Measurements from ENCODE around the gene IFT43. TPM values are rescaled to one million over a fixed set of nuclear protein-coding genes. Genes with fewer than 3 reads are reported as not detected.

Gene IFT43
- total and polyA plus RNA-seq, 10 of the 15 experiments (the other 5 are each of a cell fraction or from before 2014, with no cell fraction given) = 8.2 to 24.8 (median 14.0) TPM

- no peak overlapping the region; the same call in 1 of the 2 replicates for H2AFZ ChIP-seq (ENCODE audit: control insufficient read depth, low read depth, low read length)
- in situ Hi-C loops (cut with MboI) (no loop called here), intact Hi-C loops (cut with micrococcal nuclease; ENCODE audit: unreplicated experiment) (no loop called here)
- ChIA-PET RAD21 (ENCODE audit: unreplicated experiment) (interaction anchor here (0.7 to 1.5 kb wide), 3 partner anchors 29 to 436 kb away, joined by 3 to 4 read pairs (median 4); no protein-coding TSS in a partner anchor), SMC1A (ENCODE audit: uncharacterized antibody, unreplicated experiment) (no interaction called here), POLR2A (interaction anchor here (0.8 kb wide), 1 partner anchor 13 kb away, joined by 3 read pairs; no protein-coding TSS in a partner anchor), CTCF (interaction anchor here (2.1 to 4.3 kb wide), 2 partner anchors 22 to 53 kb away, joined by 9 to 32 read pairs; partner anchors contain the start of gene TGFB3)
- TF ChIP-seq EP300 (IDR thresholded peaks at IDR 0.05; ENCODE audit: borderline replicate concordance in 1 of 2, control insufficient read depth in 1 of 2, low read depth in 2 of 2, low read length in 2 of 2) (no peak), NFYB (IDR thresholded peaks at IDR 0.05; ENCODE audit: insufficient read depth, low read depth, low read length) (no peak), PML (IDR thresholded peaks at IDR 0.05; ENCODE audit: low read length) (no peak), RUNX3 (IDR thresholded peaks at IDR 0.05; ENCODE audit: low read length) (no peak), TCF12 (IDR thresholded peaks at IDR 0.05; ENCODE audit: low read depth, low read length) (no peak), CBX5 (IDR thresholded peaks at IDR 0.05; ENCODE audit: low read depth) (no peak), MEF2A (IDR thresholded peaks at IDR 0.05; ENCODE audit: insufficient read depth, low read depth, low read length) (no peak), JUNB (IDR thresholded peaks at IDR 0.05) (no peak)
- TF ChIP-seq, protein P1, sequence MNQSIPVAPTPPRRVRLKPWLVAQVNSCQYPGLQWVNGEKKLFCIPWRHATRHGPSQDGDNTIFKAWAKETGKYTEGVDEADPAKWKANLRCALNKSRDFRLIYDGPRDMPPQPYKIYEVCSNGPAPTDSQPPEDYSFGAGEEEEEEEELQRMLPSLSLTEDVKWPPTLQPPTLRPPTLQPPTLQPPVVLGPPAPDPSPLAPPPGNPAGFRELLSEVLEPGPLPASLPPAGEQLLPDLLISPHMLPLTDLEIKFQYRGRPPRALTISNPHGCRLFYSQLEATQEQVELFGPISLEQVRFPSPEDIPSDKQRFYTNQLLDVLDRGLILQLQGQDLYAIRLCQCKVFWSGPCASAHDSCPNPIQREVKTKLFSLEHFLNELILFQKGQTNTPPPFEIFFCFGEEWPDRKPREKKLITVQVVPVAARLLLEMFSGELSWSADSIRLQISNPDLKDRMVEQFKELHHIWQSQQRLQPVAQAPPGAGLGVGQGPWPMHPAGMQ (IDR thresholded peaks at IDR 0.05; ENCODE audit: borderline replicate concordance) = no peak
- H3K27ac ChIP-seq (ENCODE audit: control insufficient read depth, insufficient read depth) = peak overlapping the region; percentile 37
- FAIRE-seq = no peak
- H3K36me3 ChIP-seq (ENCODE audit: control insufficient read depth in 2 of 2, insufficient read depth in 2 of 2, low read length in 1 of 2) = no peaks in the 10 kb centered on the region
- BruUV-seq (replicated peaks) = no TSS peak
- 99% methylated on average over 7 of the region's 9 CpGs for WGBS (ENCODE audit: insufficient coverage, insufficient replicate concordance, low lambda C conversion rate, missing lambda C conversion rate)
- no peak for DNase-seq (ENCODE audit: low read depth, low spot score)
- H3K27me3 ChIP-seq (replicated peaks in 1 of 2; ENCODE audit: control insufficient read depth in 2 of 2, insufficient read depth in 2 of 2, low read length in 1 of 2) = no peaks in the 10 kb centered on the region
- H3K79me2 ChIP-seq (ENCODE audit: control insufficient read depth, insufficient read depth, low read length) = no peaks in the 10 kb centered on the region
- 0 out of 2 replicates have a peak overlapping the region, but pooled peaks have one; percentile 32 for H3K4me2 ChIP-seq (ENCODE audit: control insufficient read depth, insufficient read depth)
- H3K4me1 ChIP-seq (ENCODE audit: control insufficient read depth, insufficient read depth, low read length) = peaks cover 19% of the 10 kb centered on the region
- H3K9ac ChIP-seq (ENCODE audit: control insufficient read depth, insufficient read depth, low read length) = no peak overlapping the region
- no peak overlapping the region for H3K4me3 ChIP-seq
- no peak for ATAC-seq
- no peaks in the 10 kb centered on the region for H4K20me1 ChIP-seq (ENCODE audit: control insufficient read depth, insufficient read depth)
- H3K9me3 ChIP-seq (replicated peaks; ENCODE audit: control insufficient read depth, insufficient read depth, low read length) = no peaks in the 10 kb centered on the region
Measured at GRCh38 chr14:75959031-75959430, 26.5 kb upstream of the IFT43 start.
